GM10266 (cell line): Measurements from ENCODE around the gene PITPNC1.
"Not testable (repeated sequence)": the region's sequence is repeated elsewhere in the genome, so short reads cannot be mapped to it uniquely, and the experiment has no call there.

ENCODE experiments used
- DNase-seq: peaks from one replicate; pipeline ENCODE4 v3.0.0; 2012; ENCODE audit errors: extremely low spot score
- TF ChIP-seq, protein P1 (sequence below): IDR thresholded peaks from 2 replicates; pipeline ENCODE4 v1.5.1; 2012; ENCODE audit warnings: mild to moderate bottlenecking, low read depth; ENCODE audit not compliant: control insufficient read depth, insufficient read depth; ENCODE audit errors: missing control alignments

PITPNC1 gene

DNA sequence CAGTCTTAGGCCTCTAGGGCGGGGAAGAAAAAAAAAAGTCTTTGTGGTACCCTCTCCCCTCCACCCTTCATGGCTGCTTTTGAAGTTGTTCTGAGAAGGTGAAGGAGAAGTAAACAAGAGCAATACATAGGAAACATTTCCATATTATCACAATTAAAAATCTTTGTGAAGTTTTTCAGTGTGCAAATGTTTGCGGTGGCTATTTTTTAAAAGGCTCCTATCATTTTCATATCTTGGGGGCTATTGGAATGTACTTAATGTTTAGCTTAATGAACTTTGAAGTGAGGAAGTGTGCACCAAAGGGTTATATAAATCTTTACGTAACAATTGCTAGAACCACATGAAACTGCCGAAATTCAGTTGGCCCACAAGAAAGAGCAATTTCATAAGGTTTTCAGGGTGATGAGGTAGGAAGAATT, 348.3 kb downstream of the PITPNC1 start:
- no peak for DNase-seq
- TF ChIP-seq, protein P1, sequence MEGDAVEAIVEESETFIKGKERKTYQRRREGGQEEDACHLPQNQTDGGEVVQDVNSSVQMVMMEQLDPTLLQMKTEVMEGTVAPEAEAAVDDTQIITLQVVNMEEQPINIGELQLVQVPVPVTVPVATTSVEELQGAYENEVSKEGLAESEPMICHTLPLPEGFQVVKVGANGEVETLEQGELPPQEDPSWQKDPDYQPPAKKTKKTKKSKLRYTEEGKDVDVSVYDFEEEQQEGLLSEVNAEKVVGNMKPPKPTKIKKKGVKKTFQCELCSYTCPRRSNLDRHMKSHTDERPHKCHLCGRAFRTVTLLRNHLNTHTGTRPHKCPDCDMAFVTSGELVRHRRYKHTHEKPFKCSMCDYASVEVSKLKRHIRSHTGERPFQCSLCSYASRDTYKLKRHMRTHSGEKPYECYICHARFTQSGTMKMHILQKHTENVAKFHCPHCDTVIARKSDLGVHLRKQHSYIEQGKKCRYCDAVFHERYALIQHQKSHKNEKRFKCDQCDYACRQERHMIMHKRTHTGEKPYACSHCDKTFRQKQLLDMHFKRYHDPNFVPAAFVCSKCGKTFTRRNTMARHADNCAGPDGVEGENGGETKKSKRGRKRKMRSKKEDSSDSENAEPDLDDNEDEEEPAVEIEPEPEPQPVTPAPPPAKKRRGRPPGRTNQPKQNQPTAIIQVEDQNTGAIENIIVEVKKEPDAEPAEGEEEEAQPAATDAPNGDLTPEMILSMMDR, result no peak

DNA sequence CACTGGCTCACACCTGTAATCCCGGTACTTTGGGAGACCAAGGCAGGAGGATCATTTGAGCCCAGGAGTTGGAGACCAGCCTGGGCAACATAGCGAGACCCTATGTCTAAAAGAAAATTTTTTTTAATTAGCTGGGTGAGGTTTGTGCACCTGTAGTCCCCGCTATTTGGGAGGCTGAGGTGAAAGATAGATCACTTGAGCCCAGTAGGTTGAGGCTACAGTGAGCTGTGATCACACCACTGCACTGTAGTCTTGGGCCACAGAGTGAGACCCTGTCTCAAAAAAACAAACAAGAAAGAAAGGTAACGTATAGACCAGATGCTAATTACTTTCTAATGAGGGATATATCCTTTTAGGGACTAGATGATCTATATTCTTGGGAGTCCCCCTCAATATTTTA, 348.7 kb downstream of the PITPNC1 start:
- TF ChIP-seq, protein P1, result no peak
- no peak for DNase-seq

DNA sequence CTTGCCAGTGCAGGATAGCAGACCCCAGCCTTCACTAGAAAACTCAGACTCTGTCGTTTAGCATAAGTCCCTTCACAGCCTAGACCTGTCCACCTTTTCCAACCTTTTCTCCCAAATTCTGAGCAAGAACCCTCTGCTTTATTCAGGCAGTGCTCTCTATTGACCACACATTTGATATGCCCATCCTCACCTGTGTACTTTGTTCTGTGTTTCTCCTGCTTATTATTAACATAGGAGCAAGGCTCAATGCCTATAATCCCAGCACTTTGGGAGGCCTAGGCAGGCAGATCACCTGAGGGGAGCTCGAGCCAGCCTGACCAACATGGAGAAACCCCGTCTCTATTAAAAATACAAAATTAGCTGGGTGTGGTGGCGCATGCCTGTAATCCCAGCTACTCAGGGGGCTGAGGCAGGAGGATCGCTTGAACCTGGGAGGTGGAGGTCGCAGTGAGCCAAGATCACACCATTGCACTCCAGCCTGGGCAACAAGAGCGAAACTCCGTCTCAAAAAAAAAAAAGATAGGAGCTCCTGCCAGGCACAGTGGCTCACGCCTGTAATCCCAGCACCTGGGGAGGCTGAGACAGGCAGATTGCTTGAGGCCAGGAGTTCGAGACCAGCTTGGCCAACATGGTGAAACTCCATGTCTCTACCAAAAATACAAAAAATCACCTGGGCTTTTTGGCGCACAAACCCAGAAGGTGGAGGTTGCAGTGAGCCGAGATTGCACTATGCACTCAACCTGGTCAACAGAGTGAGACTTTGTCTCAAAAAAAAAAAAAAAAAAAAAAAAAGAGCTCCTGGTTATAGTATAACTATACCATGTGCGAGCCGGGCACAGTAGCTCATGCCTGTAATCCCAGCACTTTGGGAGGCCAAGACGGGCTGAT, 350.3 kb downstream of the PITPNC1 start:
- DNase-seq, result not testable (repeated sequence)

DNA sequence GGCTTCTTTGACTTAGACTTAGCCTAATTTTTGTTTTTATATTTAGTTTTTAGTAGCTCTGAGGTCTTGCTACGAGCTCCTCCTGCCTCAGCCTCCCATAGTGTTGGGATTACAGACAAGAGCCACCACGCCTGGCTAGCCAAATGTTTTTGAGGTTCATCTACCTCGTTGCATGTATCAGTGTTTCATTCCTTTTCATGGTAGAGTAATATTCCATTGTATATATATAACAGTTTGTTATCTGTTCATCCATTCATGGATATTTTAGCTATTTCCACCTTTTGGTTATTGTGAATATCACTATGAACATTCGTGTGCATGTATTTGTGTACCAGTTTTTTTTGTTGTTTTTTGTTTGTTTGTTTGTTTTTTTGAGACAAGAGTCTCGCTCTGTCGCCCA, 352.8 kb downstream of the PITPNC1 start:
- no peak for DNase-seq
- TF ChIP-seq, protein P1, result no peak

DNA sequence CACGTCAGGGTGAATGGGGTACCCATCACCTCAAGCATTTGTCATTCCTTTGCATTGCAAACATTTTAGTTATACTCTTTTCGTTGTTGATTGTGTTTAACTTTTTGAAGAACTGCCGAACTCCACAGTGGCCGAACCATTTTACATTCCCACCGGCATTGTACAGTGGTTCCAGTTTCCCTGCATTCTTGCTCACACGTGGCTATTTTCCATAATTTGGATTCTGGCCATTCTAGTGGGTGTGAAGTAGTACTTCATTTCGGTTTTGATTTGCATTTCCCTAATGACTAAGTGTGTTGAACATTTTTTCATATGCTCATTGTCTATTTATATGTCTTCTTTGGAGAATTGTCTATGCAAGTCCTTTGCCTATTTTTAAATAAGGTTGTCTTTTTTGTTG, 353.6 kb downstream of the PITPNC1 start:
- TF ChIP-seq, protein P1, result no peak
- DNase-seq, result no peak

DNA sequence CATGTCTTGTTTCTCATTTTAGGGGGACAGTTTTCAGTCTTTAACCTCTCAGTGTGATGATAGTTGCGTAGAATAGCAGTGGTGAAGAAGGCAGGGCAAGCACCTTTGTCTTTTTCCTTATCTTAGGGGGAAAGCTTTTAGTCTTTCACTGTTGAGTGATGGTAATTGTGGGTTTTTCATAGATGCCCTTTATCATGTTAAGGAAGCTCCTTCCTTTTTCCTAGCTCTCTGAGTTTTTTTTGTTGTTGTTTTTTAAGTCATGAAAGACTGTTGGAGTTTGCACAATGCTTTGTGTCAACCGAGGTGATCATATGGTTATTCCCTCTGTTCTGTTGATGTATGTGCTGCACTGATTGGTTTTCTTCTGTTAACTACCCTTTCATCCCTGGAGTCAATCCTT, 356.4 kb downstream of the PITPNC1 start:
- TF ChIP-seq, protein P1, result no peak
- no peak for DNase-seq

DNA sequence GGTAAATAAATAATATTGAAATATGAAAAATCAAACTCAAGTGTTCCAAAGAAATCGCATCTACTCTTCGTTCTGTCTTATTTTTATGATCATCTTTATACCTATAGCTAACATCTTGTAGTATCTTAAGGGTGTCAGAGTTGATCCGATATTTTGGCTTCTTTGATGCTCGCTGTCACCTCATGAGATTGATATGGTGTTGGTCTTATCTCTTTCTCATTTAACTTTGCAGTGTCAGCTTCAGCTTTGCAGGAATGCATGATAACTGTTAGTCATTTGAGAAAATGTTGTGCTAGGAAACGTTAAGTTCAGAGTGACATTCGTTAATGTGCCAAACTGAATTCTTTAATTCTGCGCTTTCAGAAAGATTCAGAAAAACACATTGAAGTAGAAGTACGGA, 360.1 kb downstream of the PITPNC1 start:
- TF ChIP-seq, protein P1, result no peak
- no peak for DNase-seq
